ENCODE data around the gene CNKSR1. TPM values are rescaled to one million over a fixed set of nuclear protein-coding genes. Genes with fewer than 3 reads are reported as not detected.

CNKSR1 gene
- total RNA-seq, 1 donor from 2014 or later, result 16.5 TPM

GRCh38 chr1:26175346-26175745 is 1.9 kb upstream of the CNKSR1 start:
- H3K4me3 Mint-ChIP-seq, result no peak overlapping the region
- no peak for TF ChIP-seq CTCF (conservative IDR thresholded peaks at IDR 0.05)
- H3K9me3 Mint-ChIP-seq, result no peaks in the 10 kb centered on the region
- no peaks in the 10 kb centered on the region for H3K36me3 Mint-ChIP-seq
- peaks cover 6% of the 10 kb centered on the region for H3K4me1 Mint-ChIP-seq (ENCODE audit: unreplicated experiment)
- no peak overlapping the region for H3K27ac Mint-ChIP-seq
- DNase-seq (ENCODE audit: extremely low spot score, unreplicated experiment), result no peak
- no peaks in the 10 kb centered on the region for H3K27me3 Mint-ChIP-seq

GRCh38 chr1:26180010-26180506 is 2.8 kb downstream of the CNKSR1 start:
- no peaks in the 10 kb centered on the region for H3K9me3 Mint-ChIP-seq

GRCh38 chr1:26181586-26182382 is 4.5 kb downstream of the CNKSR1 start:
- peaks cover 8% of the 10 kb centered on the region for H3K36me3 Mint-ChIP-seq
- no peak for DNase-seq (ENCODE audit: extremely low spot score, unreplicated experiment)
- H3K4me3 Mint-ChIP-seq, result no peak overlapping the region
- H3K9me3 Mint-ChIP-seq, result no peaks in the 10 kb centered on the region
- no peak overlapping the region for H3K27ac Mint-ChIP-seq
- no peak for TF ChIP-seq CTCF (conservative IDR thresholded peaks at IDR 0.05)
- H3K27me3 Mint-ChIP-seq, result no peaks in the 10 kb centered on the region
- H3K4me1 Mint-ChIP-seq (ENCODE audit: unreplicated experiment), result peaks cover 6% of the 10 kb centered on the region

More at GRCh38 chr1:26180010-26180506, 2.8 kb downstream of the CNKSR1 start:
- H3K4me1 Mint-ChIP-seq (ENCODE audit: unreplicated experiment), result peaks cover 6% of the 10 kb centered on the region
- no peak for TF ChIP-seq CTCF (conservative IDR thresholded peaks at IDR 0.05)
- H3K4me3 Mint-ChIP-seq, result no peak overlapping the region
- H3K27me3 Mint-ChIP-seq, result no peaks in the 10 kb centered on the region
- DNase-seq (ENCODE audit: extremely low spot score, unreplicated experiment), result no peak
- H3K27ac Mint-ChIP-seq, result no peak overlapping the region
- peaks cover 5% of the 10 kb centered on the region for H3K36me3 Mint-ChIP-seq

- H3K27ac Mint-ChIP-seq, result no peak overlapping the region
- peaks cover 8% of the 10 kb centered on the region for H3K36me3 Mint-ChIP-seq
- DNase-seq (ENCODE audit: extremely low spot score, unreplicated experiment), result no peak
- H3K4me3 Mint-ChIP-seq, result no peak overlapping the region
- no peaks in the 10 kb centered on the region for H3K9me3 Mint-ChIP-seq
- peaks cover 6% of the 10 kb centered on the region for H3K4me1 Mint-ChIP-seq (ENCODE audit: unreplicated experiment)
- H3K27me3 Mint-ChIP-seq, result no peaks in the 10 kb centered on the region
- TF ChIP-seq CTCF (conservative IDR thresholded peaks at IDR 0.05), result no peak
Observed at GRCh38 chr1:26182383-26182696, 5.0 kb downstream of the CNKSR1 start.

- Mint-ChIP-seq H3K27me3 (no peaks in the 10 kb centered on the region), H3K36me3 (peaks cover 8% of the 10 kb centered on the region), H3K27ac (no peak overlapping the region), H3K9me3 (no peaks in the 10 kb centered on the region), H3K4me3 (no peak overlapping the region), H3K4me1 (ENCODE audit: unreplicated experiment) (no peaks in the 10 kb centered on the region)
- no peak for DNase-seq (ENCODE audit: extremely low spot score, unreplicated experiment)
- no peak for TF ChIP-seq CTCF (conservative IDR thresholded peaks at IDR 0.05)
Observed at GRCh38 chr1:26184086-26184485, 6.8 kb downstream of the CNKSR1 start.

Data from type B pancreatic cell (in vitro differentiated cells).